ENCODE measurements around the gene DPH5.

DPH5 gene

GRCh38 chr1:101013776-101014175, 11.8 kb downstream of the DPH5 start:
- no peaks in the 10 kb centered on the region for H3K4me1 ChIP-seq (ENCODE audit: insufficient read depth, poor library complexity, severe bottlenecking)
- no peak overlapping the region for H3K27ac ChIP-seq (ENCODE audit: poor library complexity, severe bottlenecking)
- DNase-seq (ENCODE audit: low spot score) (no peak), ATAC-seq (ENCODE audit: low read depth) (no peak)
- H3K4me3 ChIP-seq (ENCODE audit: severe bottlenecking), result no peak overlapping the region
- TF ChIP-seq, protein P1, sequence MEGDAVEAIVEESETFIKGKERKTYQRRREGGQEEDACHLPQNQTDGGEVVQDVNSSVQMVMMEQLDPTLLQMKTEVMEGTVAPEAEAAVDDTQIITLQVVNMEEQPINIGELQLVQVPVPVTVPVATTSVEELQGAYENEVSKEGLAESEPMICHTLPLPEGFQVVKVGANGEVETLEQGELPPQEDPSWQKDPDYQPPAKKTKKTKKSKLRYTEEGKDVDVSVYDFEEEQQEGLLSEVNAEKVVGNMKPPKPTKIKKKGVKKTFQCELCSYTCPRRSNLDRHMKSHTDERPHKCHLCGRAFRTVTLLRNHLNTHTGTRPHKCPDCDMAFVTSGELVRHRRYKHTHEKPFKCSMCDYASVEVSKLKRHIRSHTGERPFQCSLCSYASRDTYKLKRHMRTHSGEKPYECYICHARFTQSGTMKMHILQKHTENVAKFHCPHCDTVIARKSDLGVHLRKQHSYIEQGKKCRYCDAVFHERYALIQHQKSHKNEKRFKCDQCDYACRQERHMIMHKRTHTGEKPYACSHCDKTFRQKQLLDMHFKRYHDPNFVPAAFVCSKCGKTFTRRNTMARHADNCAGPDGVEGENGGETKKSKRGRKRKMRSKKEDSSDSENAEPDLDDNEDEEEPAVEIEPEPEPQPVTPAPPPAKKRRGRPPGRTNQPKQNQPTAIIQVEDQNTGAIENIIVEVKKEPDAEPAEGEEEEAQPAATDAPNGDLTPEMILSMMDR (IDR thresholded peaks at IDR 0.05; ENCODE audit: poor library complexity, severe bottlenecking), result no peak
- peaks cover 52% of the 10 kb centered on the region for H3K36me3 ChIP-seq (ENCODE audit: low read depth)
- no peaks in the 10 kb centered on the region for H3K9me3 ChIP-seq (ENCODE audit: severe bottlenecking)
- H3K27me3 ChIP-seq (ENCODE audit: insufficient read depth, poor library complexity, severe bottlenecking), result no peaks in the 10 kb centered on the region

DNA sequence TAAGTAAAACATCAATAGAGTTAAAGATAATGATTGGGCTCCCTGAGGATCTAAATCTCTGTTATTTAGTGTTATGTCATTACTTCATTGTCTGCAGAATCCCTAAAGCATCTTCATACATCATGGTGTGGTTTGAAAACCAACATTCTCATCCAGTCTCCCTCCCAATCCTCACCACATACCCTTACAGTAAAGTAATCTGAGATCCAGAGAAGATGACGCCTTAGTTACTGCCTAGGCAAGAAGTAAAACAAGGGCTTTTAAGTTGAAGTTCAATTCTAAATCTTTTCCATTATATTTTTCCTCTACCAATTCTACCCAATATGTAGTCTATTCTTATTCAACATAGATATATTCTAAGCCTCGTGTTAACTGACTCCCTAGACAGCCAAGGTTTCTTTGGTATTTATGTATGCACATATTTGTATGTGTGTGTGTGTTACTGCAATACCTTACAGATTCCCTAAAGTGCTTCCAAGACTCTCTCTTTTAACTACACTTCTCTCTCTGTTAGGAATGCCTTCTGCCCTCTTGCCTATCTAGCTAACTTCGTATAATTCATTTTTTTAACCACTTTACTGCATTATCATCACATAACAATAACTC, 17.3 kb downstream of the DPH5 start:
- Histone ChIP-seq H3K4me3 (ENCODE audit: severe bottlenecking) (no peak overlapping the region), H3K27me3 (ENCODE audit: insufficient read depth, poor library complexity, severe bottlenecking) (no peaks in the 10 kb centered on the region), H3K4me1 (ENCODE audit: insufficient read depth, poor library complexity, severe bottlenecking) (peaks cover 20% of the 10 kb centered on the region), H3K27ac (ENCODE audit: poor library complexity, severe bottlenecking) (no peak overlapping the region), H3K36me3 (ENCODE audit: low read depth) (peaks cover 21% of the 10 kb centered on the region), H3K9me3 (ENCODE audit: severe bottlenecking) (no peaks in the 10 kb centered on the region)
- TF ChIP-seq, protein P1 (IDR thresholded peaks at IDR 0.05; ENCODE audit: poor library complexity, severe bottlenecking), result no peak
- no peak for DNase-seq (ENCODE audit: low spot score)
- no peak for ATAC-seq (ENCODE audit: low read depth)

GRCh38 chr1:101006553-101006952, 19.0 kb downstream of the DPH5 start:
- Histone ChIP-seq H3K27me3 (ENCODE audit: insufficient read depth, poor library complexity, severe bottlenecking) (no peaks in the 10 kb centered on the region), H3K4me1 (ENCODE audit: insufficient read depth, poor library complexity, severe bottlenecking) (peaks cover 30% of the 10 kb centered on the region), H3K4me3 (ENCODE audit: severe bottlenecking) (no peak overlapping the region), H3K27ac (ENCODE audit: poor library complexity, severe bottlenecking) (no peak overlapping the region), H3K36me3 (ENCODE audit: low read depth) (peaks cover 14% of the 10 kb centered on the region), H3K9me3 (ENCODE audit: severe bottlenecking) (no peaks in the 10 kb centered on the region)
- no peak for DNase-seq (ENCODE audit: low spot score)
- TF ChIP-seq, protein P1 (IDR thresholded peaks at IDR 0.05; ENCODE audit: poor library complexity, severe bottlenecking), result no peak
- ATAC-seq (ENCODE audit: low read depth), result no peak

DNA sequence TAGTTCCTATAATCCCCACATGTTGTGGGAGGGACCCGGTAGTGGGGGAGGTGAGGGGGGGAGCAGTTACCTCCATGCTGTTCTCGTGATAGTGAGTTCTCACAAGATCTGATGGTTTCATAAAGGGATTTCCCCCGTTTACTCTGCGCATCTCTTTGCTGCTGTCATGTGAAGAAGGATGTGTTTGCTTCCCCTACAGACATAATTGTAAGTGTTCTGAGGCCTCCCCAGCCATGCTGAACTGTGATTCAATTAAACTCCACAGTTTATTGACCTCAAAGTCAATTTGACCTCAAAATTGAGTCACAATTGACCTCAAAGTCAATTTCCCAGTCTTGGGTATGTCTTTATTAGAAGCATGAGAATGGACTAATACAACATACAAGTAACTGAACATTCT, 19.7 kb downstream of the DPH5 start:
- TF ChIP-seq, protein P1 (IDR thresholded peaks at IDR 0.05; ENCODE audit: poor library complexity, severe bottlenecking), result no peak
- DNase-seq (ENCODE audit: low spot score) (no peak), ATAC-seq (ENCODE audit: low read depth) (no peak)
- H3K9me3 ChIP-seq (ENCODE audit: severe bottlenecking), result no peaks in the 10 kb centered on the region
- H3K27ac ChIP-seq (ENCODE audit: poor library complexity, severe bottlenecking), result no peak overlapping the region
- H3K4me3 ChIP-seq (ENCODE audit: severe bottlenecking), result no peak overlapping the region
- H3K4me1 ChIP-seq (ENCODE audit: insufficient read depth, poor library complexity, severe bottlenecking), result peaks cover 30% of the 10 kb centered on the region
- peaks cover 13% of the 10 kb centered on the region for H3K36me3 ChIP-seq (ENCODE audit: low read depth)
- H3K27me3 ChIP-seq (ENCODE audit: insufficient read depth, poor library complexity, severe bottlenecking), result no peaks in the 10 kb centered on the region

DNA sequence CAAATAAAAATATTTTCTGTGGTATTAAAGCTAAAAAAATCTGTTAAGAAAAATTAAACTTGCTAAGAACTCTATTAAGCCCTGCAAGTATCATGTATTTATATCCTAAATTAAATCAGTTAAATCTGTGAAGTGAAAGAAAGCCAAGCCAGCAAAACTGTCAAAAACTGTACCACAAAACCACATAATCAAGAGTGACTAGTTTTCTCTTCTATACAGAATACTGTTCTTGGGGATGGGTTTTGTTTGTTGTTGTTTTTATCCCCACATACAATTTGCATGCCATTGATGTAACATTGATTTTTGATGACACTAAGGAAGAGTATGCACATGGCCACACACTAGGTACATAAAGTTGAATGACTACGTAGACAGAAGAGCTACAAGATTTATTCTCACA, 20.4 kb downstream of the DPH5 start:
- Histone ChIP-seq H3K27me3 (ENCODE audit: insufficient read depth, poor library complexity, severe bottlenecking) (no peaks in the 10 kb centered on the region), H3K9me3 (ENCODE audit: severe bottlenecking) (no peaks in the 10 kb centered on the region), H3K4me1 (ENCODE audit: insufficient read depth, poor library complexity, severe bottlenecking) (peaks cover 30% of the 10 kb centered on the region), H3K27ac (ENCODE audit: poor library complexity, severe bottlenecking) (no peak overlapping the region), H3K36me3 (ENCODE audit: low read depth) (peaks cover 17% of the 10 kb centered on the region), H3K4me3 (ENCODE audit: severe bottlenecking) (no peak overlapping the region)
- no peak for ATAC-seq (ENCODE audit: low read depth)
- DNase-seq (ENCODE audit: low spot score), result no peak
- TF ChIP-seq, protein P1 (IDR thresholded peaks at IDR 0.05; ENCODE audit: poor library complexity, severe bottlenecking), result no peak

Measured in RWPE2 (cell line).